ENCODE data around the gene TRPM6.

The TRPM6 gene

DNA sequence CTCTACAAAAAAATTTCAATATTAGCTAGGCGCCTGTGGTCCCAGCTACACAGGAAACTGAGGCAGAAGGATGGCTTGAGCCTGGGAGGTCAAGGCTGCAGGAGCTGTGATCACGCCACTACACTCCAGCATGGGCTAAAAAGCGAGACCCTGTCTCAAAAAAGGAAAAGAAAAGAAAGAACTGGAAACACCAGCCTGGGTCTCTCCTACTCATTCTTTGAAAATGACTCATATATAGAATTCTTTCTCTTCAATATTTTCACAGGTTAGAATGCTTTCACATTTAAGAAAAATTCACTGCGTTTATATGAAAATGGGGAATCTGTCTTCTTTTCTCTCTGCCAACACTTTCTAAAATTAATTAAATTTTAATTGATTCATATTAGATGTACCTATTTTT lies 115.6 kb downstream of the TRPM6 start:
- no peak for DNase-seq

- no peak for DNase-seq
Observed at GRCh38 chr9:74771672-74772071, 116.0 kb downstream of the TRPM6 start.

GRCh38 chr9:74771262-74771585 lies 116.5 kb downstream of the TRPM6 start:
- DNase-seq = no peak

DNA sequence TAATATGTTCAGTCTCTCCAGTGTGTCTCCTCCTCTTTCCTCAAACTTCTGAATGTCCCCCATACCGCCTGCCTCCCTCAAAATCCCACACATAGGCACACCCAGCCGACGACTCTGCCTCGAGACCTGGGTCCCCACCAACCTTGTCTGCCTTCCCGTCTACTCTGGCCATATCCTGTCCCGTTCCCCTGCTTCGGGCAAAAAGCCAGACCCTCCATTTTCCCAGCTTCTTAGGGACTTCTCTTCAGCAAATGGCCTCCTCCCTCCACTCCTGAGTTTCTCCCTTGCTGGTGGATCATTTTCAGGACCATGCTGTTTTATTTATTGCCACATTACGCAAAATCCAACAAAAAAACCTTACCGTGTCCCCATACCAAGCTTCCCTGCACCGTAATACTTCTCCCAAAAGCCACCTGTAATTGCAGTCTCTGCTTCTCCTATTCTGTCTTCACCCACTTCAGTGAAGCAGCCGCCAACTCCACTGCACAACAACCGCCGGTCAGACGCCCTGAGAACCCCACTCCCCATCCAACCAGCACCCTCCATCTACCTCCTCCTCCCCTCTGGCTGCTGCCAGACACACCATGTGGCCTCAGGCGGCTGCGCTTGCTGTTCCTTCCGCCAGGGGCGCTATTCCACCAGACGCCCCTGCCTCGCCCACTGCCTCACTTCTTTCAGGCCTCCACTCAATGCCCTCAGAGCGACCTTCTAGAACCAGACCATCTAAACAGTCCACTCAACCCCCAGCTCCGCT lies 117.0 kb downstream of the TRPM6 start:
- DNase-seq = no peak

- no peak for DNase-seq
Observed at GRCh38 chr9:74765481-74765971, 122.2 kb downstream of the TRPM6 start.

- DNase-seq = no peak
Observed at GRCh38 chr9:74762950-74763349, 124.8 kb downstream of the TRPM6 start.

- no peak for DNase-seq
Observed at GRCh38 chr9:74760031-74760700, 127.6 kb downstream of the TRPM6 start.

GRCh38 chr9:74755999-74756398 lies 131.7 kb downstream of the TRPM6 start:
- DNase-seq = no peak

GRCh38 chr9:74755355-74755754 lies 132.4 kb downstream of the TRPM6 start:
- DNase-seq = no peak

DNA sequence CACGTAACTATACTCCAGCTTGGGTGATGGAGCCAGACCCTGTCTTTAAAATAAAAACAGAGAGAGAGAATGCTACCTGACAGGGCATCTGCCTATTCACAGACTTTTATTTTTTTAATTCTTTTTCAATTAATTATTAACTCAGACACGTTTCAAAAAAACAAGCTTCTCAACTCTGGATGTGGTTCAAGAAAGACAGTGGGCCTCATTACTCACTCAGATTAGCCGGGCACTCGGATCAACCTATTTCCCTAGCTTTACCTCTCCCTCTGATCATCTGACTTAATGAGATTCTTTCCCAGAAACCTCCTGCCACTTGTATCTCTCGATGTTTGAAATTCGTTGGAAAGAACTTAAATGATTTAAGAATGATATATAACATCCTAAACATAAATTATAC lies 134.1 kb downstream of the TRPM6 start:
- no peak for DNase-seq

DNA sequence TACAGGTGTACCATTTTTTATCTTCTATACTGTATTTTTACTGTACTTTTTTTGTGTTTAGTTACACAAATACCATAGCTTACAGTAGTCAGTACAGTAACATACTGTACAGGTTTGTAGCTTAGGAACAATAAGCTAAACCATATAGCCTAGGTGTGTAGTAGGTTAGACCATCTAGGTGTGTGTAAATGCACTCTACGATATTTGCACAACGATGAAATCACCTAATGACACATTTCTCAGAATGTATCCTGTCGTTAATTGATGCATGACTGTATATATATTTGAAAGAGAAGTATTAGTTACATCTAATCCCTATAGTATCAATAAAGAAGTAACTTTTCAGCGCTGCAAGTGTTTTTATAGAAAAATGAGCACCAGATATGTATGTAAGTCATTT lies 138.8 kb downstream of the TRPM6 start:
- DNase-seq = no peak

DNA sequence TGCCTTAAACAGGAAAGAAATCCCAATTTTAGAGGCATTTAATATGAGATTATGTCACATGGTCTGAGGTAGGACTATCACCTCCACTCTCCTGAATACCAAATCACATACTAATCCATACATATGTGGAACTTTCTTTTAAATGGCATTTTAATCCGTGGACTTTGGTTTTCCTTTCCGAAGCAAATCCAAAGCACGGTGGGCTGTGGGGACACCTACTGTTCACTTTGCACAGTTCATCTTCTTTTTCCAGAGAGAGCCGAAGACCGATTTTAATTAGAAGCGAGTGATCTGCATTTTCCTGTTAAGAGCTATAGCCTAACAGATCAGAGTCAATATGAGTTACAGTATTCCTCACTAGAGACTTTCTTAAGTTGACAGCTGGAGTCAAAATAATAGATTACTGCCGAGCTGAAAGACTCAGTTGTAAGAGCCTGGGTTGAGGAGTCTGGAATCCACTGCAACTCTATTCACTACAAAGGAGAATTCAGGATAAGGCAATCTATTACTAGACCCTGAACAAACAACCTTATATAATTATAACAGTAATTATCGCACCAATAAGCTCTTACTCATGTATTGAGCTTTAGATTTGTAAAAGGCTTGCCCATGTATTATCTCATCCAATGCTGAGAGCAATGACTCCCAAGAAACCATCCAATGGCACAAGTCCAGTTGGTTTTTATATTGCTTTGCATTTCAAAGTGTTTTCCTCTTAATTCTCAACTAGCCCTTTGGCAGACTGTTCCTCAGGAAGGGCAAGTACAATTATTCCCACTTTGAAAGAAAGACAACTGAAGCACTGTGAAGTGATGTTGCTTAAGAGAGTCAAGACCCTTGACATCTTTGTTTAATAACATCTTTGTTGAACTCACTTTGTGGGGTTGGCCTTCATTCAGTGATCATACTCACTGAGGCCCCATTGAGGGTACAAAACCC lies 144.7 kb downstream of the TRPM6 start:
- no peak for DNase-seq

DNA sequence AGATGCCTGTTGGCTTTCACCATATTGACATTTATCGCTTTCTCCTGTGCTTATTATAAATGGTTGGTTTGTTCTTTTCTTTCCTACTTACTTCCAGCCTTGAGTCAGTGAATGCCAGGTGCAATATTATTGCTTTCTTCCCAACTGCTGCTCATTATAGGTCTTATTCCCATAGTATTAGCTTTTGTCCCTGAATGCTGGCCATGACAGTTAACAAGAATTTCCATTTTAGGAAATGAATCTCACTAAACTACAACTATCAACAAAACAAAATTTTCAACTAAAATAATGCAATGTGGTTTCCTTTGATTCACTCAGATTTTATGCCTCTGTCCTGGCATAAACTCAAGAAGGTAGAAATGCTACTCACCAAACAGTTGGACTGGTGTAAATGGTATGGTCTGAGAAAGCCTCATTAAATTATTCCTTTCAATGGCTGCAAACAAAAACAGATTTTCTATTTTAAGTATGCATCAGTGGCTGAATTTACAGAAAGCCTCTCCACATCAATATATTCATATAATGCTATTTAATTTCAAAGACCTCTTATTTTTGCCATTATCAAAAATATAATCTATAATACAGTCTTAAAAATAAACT lies 145.4 kb downstream of the TRPM6 start:
- DNase-seq = no peak

DNA sequence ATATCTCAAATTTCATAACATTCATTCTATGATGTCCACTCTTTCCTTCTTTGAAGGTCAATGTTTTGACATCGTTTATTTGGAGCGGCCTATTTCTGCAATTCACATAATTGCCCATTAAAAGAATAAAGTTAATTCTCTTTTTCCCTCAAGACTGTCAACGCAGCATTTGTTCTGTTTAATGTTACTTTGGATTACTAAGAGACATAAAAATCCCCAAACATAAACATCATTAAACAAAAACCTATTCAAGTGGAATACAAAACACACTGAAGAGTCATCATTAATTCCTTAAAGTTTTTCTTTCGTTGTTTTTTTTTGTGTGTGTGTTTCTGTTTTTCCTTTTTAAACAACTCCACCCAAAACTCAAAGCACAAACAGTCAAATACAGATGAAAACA lies 151.1 kb downstream of the TRPM6 start:
- DNase-seq = no peak

GRCh38 chr9:74735761-74736160 lies 152.0 kb downstream of the TRPM6 start:
- DNase-seq = no peak

GRCh38 chr9:74729136-74729695 lies 158.5 kb downstream of the TRPM6 start:
- no peak for DNase-seq

GRCh38 chr9:74728176-74728575 lies 159.5 kb downstream of the TRPM6 start:
- no peak for DNase-seq

- no peak for DNase-seq
Observed at GRCh38 chr9:74726581-74726980, 161.1 kb downstream of the TRPM6 start.

GRCh38 chr9:74724317-74724716 lies 163.4 kb downstream of the TRPM6 start:
- DNase-seq = no peak

GRCh38 chr9:74721696-74722660 lies 165.7 kb downstream of the TRPM6 start:
- no peak for DNase-seq

DNA sequence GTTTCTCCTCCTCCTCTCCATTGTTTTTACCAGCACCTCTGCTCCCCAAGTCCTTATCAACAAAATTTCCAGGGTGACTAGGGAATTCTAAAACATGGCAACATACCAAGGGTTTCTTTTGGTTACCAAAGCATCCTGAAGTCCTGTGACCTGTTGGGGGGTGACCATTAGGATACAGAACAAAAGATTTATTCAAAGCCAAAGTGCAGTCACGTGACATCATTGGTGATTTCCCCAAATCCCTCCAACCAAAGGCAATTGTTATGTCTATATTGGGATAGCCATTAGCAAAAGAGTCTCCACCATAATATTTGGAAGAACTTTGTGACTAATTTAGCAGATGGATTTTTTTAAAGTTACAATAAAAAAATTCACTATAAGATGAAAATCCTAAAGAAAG lies 168.4 kb downstream of the TRPM6 start:
- DNase-seq = no peak

DNA sequence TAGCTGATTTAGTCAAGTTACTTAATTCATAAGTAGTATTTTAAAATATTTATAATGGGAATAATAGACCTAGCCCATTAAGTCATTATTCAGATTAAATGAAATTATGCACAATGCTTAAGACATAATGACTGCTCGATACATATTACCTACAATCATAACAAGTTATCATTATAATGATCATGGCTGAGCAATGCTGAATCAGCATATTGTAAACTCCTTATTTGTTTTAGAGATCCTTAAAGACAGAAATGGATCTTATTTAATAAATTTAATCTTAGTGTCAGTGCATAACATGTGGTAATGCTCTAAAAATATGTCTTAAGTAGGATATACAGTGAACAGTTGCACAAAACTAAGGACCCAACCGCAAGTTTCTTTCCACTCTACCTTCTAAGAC lies 169.0 kb downstream of the TRPM6 start:
- no peak for DNase-seq
